HG03558 (cell line): ENCODE measurements around the gene SLC9A9.
A peak's percentile ranks its signal among the peaks of the same experiment; 100 is the strongest.

ENCODE experiments used
- ATAC-seq: cut with Tn5 transposase; IDR thresholded peaks from one replicate; pipeline ENCODE4 v1.9.1; 2021; ENCODE audit warnings: moderate number of reproducible peaks; ENCODE audit not compliant: unreplicated experiment; ENCODE audit errors: extremely low read depth

SLC9A9 gene

GRCh38 chr3:143576568-143577270 lies 271.5 kb downstream of the SLC9A9 start:
- ATAC-seq, result no peak

DNA sequence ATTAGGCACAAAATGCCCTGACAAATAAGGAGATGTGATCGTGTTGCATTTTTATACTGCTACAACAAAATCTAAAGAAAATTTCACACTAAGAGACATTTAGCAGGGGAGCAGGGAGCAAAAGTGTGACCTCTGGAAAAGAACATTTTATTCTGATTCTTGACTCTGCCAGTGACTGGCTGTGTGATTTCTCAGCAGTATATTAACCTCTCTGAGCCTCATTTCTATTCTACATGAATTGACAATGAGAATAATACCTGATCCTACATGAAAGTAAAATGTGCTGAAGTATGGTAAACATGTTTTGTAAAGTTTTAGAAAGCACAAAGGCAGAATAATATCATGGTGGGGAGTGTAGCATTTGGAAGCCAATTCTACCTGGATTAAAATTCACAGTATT lies 273.3 kb downstream of the SLC9A9 start:
- no peak for ATAC-seq

DNA sequence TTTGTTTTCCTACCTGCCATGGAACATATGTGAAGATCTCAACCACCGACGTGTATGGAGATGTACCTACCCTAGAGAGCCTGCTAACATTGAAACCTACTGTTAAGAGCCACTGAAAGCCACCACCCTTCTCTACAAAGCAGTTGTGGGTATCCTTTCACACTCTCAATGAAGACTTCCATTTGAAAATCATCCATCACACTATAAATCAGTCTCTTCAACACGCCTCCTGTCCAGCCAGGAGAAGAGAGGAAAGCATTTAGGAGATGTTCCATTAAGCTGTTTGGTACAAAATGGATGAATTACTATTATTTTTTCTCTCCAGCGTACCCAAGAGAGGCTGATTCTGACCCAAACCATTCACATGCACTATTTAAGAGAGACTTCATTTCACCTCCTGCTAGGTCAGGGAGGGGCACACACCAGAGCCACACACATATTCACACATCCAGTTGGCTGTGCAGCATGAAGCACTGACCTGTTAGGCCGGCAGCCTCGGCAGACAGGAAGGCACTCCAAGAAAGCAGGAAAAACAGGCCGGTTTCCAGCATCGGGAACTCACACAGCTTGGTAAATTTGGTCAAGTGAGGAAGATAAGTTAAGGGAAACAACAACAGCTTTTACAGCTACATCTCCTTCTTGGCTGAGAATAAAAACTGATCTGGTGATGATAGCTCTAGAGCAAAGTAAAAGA lies 274.5 kb downstream of the SLC9A9 start:
- no peak for ATAC-seq

DNA sequence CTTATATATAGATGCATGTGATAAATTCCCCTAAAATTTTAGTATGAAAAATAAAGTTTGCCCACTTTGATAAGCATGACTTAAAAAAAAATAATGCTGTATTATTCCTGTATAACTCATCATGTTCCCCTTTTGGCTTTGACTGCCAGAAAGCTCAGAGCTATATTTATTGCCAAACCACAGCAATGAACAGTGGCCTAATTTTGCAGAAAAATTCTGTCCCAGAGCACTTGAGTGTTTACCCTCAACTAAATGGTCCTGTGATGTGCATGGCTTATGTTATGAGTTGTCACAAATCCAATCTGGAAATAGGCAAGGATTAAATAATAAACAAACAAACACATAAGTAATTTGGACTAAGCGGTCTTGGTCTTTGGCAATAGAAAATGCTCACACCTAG lies 276.7 kb downstream of the SLC9A9 start:
- ATAC-seq, result no peak

DNA sequence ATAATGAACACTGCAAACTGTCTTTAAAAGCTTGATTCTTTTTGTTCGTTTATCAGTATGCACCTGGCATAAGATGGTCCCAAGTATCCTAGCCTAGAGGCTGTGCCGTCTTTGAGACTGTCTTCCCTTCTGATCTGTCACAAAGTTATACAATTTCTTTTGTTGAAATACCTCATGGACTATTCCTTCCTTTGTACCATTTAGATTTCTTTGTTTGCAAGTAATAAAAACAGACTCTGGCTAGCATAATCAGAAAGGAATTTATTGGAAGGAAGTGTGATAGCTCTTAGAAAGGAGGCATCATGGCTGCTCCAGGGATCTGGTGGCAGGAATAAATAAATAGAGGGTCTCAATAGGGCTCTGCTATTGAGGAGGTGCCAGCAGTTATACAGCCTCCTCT lies 280.4 kb downstream of the SLC9A9 start:
- no peak for ATAC-seq

- ATAC-seq, result no peak
Observed at GRCh38 chr3:143565951-143566350, 282.3 kb downstream of the SLC9A9 start.

- no peak for ATAC-seq
Observed at GRCh38 chr3:143563786-143564185, 284.5 kb downstream of the SLC9A9 start.

DNA sequence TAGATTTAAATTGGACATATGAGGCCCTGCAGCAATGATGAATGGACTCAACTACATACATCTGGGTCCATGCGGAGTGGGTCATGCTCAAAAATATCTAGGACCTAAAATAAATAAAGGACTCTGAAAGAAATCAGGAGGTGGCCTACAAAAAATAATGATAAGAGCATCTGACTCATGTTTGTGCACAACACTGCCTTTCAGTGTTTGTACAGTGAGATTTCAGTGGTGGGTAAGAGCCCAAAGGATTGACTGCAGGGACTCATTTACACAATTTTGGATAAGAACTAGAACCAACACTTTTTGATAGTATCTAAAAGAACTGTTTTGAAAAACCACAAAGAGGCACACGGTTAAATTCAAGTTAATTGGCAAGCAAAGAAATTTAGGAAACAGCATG lies 285.5 kb downstream of the SLC9A9 start:
- no peak for ATAC-seq

- no peak for ATAC-seq
Observed at GRCh38 chr3:143559296-143559695, 289.0 kb downstream of the SLC9A9 start.

- no peak for ATAC-seq
Observed at GRCh38 chr3:143552851-143553250, 295.4 kb downstream of the SLC9A9 start.

DNA sequence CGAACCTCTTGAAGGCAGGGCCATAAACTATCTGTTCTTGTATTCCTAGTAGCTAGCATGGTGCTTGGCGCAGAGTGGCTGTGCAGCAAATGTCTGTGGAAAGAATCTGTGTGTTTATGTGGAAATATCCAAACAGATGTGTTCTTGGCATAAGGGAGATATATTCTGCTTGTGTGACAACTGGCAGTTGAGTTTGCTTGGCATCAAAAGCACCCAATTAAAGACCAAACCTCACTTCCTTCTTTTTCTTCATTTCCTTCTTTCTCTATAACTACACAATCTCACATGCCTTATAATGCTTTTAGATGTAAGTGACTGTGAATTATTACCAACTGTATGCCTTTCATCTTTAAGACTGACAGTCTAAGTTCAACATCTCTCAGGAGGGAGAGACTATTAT lies 296.5 kb downstream of the SLC9A9 start:
- no peak for ATAC-seq

DNA sequence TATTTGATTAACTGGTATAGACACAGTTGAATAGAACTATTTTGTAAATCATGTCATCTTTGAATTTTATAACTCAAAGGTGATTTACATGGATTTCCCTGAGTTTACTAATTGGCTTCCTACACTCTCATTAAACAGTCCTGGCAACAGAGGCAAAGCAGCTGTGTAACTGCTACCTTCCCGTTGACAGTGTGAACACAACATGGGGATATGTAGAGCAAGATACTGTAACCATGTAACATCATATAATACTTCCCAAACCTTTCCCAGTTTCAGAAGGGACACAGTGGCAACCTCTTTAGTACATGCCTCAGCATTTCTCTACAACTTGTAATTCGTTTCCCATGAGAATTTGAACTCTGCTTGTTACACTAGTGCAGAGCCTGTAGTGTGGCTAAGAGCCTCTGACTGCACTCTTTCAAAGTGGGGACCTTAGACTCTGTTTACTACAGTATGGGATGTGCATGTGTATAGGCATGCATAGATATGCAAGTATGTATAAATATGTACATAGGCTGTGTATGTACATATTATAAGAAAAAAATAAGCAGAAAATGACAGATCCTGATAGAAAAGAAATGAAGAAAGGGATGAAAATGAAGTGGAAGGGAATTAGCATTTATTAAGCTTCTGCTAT lies 299.3 kb downstream of the SLC9A9 start:
- no peak for ATAC-seq

DNA sequence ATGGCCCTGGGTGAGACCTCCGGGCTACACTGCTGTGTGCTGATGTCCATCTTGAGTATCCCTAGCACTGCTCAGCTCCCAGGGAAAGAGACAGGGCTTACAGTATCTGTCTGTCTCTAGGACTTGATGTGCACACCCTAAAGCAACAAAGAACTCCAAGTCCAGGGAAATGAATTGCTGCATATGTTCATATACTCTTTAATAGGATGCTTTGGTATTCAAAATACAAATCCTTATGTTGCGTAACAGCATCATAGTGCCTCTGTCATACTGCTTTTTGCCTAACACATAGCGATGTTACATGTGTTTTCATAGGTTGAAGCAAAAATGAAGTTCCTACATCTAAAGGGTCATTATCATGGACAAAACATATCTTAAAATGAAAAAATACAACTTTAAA lies 299.9 kb downstream of the SLC9A9 start:
- no peak for ATAC-seq

DNA sequence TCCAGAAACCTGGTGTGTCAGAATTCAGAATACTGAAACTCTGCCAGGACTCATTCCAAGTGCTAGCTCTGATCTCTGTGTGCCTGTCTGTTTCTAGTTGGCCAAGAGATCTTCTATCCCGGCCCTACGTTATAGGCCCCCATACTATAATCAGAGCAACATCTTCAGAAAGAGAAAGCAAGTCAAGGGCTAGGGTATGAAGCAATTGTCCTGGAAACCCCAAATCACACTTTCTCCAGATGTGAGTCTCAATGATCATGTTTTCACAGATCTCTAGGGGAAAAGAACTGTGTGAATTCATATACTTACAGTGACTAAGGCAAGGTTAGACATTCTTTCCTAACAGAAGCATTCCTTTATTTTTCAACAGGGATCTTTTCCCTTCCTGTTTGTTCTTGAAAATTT lies 309.7 kb downstream of the SLC9A9 start:
- ATAC-seq, result no peak

DNA sequence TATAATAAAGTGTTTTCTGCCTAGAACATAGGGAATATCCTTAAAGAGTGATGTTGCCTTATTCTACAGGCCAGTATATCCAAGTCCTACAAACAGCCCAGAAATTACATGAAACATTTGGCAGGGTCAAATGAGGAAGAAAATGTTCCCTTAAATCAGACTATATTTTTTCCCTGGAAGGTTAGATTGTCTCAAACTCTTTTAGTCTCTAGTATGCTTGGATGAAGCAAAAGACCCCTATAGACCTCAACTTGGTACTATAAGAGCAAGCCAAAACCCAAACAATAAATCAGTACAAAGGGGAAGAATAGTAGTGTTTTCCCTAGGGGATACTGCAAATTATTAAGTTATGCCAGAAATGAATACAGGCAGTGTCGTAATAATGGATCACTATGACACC lies 310.2 kb downstream of the SLC9A9 start:
- no peak for ATAC-seq

- ATAC-seq, result no peak
Observed at GRCh38 chr3:143536817-143537535, 311.3 kb downstream of the SLC9A9 start.

- peak; percentile 94 for ATAC-seq
Observed at GRCh38 chr3:143535994-143536784, 312.1 kb downstream of the SLC9A9 start.

- ATAC-seq, result no peak
Observed at GRCh38 chr3:143533391-143533790, 314.9 kb downstream of the SLC9A9 start.

- no peak for ATAC-seq
Observed at GRCh38 chr3:143532091-143532490, 316.2 kb downstream of the SLC9A9 start.

DNA sequence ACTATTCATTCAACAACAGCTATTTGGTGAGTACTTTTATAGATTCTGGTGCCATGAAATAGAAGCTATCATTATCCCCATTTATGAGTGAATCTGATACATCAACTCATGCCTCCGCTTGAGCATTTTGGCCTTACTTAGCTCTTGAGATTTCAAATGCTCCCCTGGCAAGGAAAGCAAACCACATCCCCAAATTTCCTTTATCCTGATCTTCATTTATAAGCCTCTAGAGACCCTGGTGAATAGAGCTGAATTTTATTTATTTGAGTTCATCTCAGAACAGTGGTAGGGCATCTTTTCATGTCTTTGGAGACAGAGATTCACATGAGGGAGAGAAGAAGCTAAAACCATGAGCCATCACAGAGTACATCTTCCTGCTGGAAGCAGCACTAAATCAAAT lies 317.2 kb downstream of the SLC9A9 start:
- ATAC-seq, result no peak
